OCI-LY1 (cell line): ENCODE measurements around the gene C16orf89.

Experiments
- H2AFZ ChIP-seq: fragments of 200-600 bp; sonication (generic), shearing (Covaris generic); 2 replicates; pipeline ENCODE4 v1.6.0; 2014; ENCODE audit warnings: antibody characterized with exemption, mild to moderate bottlenecking, low read length
- H3F3A ChIP-seq: fragments of 200-600 bp; sonication (generic), shearing (Covaris generic); 2 replicates; pipeline ENCODE4 v1.6.0; 2014; ENCODE audit warnings: mild to moderate bottlenecking, antibody characterized with exemption, low read length, moderate library complexity; ENCODE audit not compliant: insufficient read depth
- H3K27ac ChIP-seq: fragments of 200-600 bp; sonication (generic); 2 replicates; pipeline ENCODE4 v1.5.1; 2014; ENCODE audit warnings: low read length, mixed run types, mild to moderate bottlenecking, low read depth; ENCODE audit not compliant: poor library complexity, severe bottlenecking
- H3K27me3 ChIP-seq: fragments of 200-600 bp; sonication (generic); 2 replicates; pipeline ENCODE4 v1.6.0; 2014; ENCODE audit warnings: antibody characterized with exemption, mild to moderate bottlenecking, low read length, moderate library complexity; ENCODE audit not compliant: insufficient read depth
- H3K36me3 ChIP-seq: fragments of 200-600 bp; sonication (generic); 2 replicates; pipeline ENCODE4 v1.6.1; 2014; ENCODE audit warnings: mild to moderate bottlenecking, antibody characterized with exemption, low read length, moderate library complexity, mixed read lengths; ENCODE audit not compliant: insufficient read depth
- H3K4me1 ChIP-seq: fragments of 200-600 bp; sonication (generic); 2 replicates; pipeline ENCODE4 v1.5.1; 2014; ENCODE audit warnings: mild to moderate bottlenecking, low read length, moderate library complexity; ENCODE audit not compliant: insufficient read depth, severe bottlenecking
- H3K4me2 ChIP-seq: fragments of 200-600 bp; sonication (generic), shearing (Covaris generic); 2 replicates; pipeline ENCODE4 v1.6.1; 2014; ENCODE audit warnings: low read length
- H3K4me3 ChIP-seq: fragments of 200-600 bp; sonication (generic); 2 replicates; pipeline ENCODE4 v1.5.1; 2014; ENCODE audit warnings: low read length, low read depth, mild to moderate bottlenecking, mixed read lengths; ENCODE audit not compliant: poor library complexity, severe bottlenecking
- H3K79me2 ChIP-seq: fragments of 200-600 bp; shearing (Covaris generic); 2 replicates; pipeline ENCODE4 v1.6.1; 2016; ENCODE audit warnings: mixed run types, low read length, mixed read lengths; ENCODE audit not compliant: insufficient read depth
- H3K9ac ChIP-seq: fragments of 200-600 bp; sonication (generic), shearing (Covaris generic); 2 replicates; pipeline ENCODE4 v1.6.1; 2014; ENCODE audit warnings: mild to moderate bottlenecking, low read length, mixed read lengths
- H3K9me2 ChIP-seq: fragments of 200-600 bp; sonication (generic), shearing (Covaris generic); 2 replicates; pipeline ENCODE4 v1.6.1; 2014; ENCODE audit warnings: low read depth, mild to moderate bottlenecking, low read length, mixed read lengths
- H3K9me3 ChIP-seq: fragments of 200-600 bp; shearing (Covaris generic); 2 replicates; pipeline ENCODE4 v1.6.1; 2014; ENCODE audit warnings: low read length, mixed read lengths
- H4K20me1 ChIP-seq: fragments of 200-600 bp; sonication (generic), shearing (Covaris generic); 2 replicates; pipeline ENCODE4 v1.6.0; 2016; ENCODE audit warnings: mild to moderate bottlenecking, low read length; ENCODE audit not compliant: insufficient read depth
- CTCF ChIP-seq: fragments of 200-600 bp; sonication (generic), shearing (Covaris generic); IDR thresholded peaks from 2 replicates; pipeline ENCODE4 v1.5.1; 2017; ENCODE audit warnings: mild to moderate bottlenecking, antibody characterized with exemption, low read length, moderate library complexity, mixed read lengths
- EZH2 ChIP-seq: fragments of 200-600 bp; sonication (generic), shearing (Covaris generic); IDR thresholded peaks from 2 replicates; pipeline ENCODE4 v1.8.0; 2017; ENCODE audit warnings: borderline replicate concordance, mixed run types, mild to moderate bottlenecking, antibody characterized with exemption, low read length, moderate library complexity, mixed read lengths

Gene C16orf89

GRCh38 chr16:5040451-5040850 lies 25.3 kb downstream of the C16orf89 start:
- Histone ChIP-seq H3K4me2 (no peak overlapping the region), H3K9me3 (no peaks in the 10 kb centered on the region), H3K9me2 (no peaks in the 10 kb centered on the region), H4K20me1 (no peaks in the 10 kb centered on the region), H3K4me1 (peaks cover 9% of the 10 kb centered on the region), H3F3A (no peaks in the 10 kb centered on the region), H3K36me3 (no peaks in the 10 kb centered on the region), H3K9ac (no peak overlapping the region), H3K4me3 (no peak overlapping the region), H3K27ac (no peak overlapping the region), H3K79me2 (no peaks in the 10 kb centered on the region), H2AFZ (no peak overlapping the region), H3K27me3 (no peaks in the 10 kb centered on the region; the same call in 1 of the 2 replicates)
- TF ChIP-seq EZH2, result no peak
- TF ChIP-seq CTCF, result no peak

GRCh38 chr16:5036228-5037156 lies 29.3 kb downstream of the C16orf89 start:
- Histone ChIP-seq H3K4me3 (no peak overlapping the region), H3K9me2 (no peaks in the 10 kb centered on the region), H2AFZ (no peak overlapping the region), H3K36me3 (no peaks in the 10 kb centered on the region), H3K27me3 (no peaks in the 10 kb centered on the region), H3K4me2 (peak overlapping the region; percentile 15; the same call in 1 of the 2 replicates), H3K4me1 (peaks cover 26% of the 10 kb centered on the region), H3K9me3 (no peaks in the 10 kb centered on the region), H3F3A (no peaks in the 10 kb centered on the region), H4K20me1 (no peaks in the 10 kb centered on the region), H3K79me2 (no peaks in the 10 kb centered on the region), H3K9ac (no peak overlapping the region), H3K27ac (no peak overlapping the region)
- TF ChIP-seq EZH2 (no peak), CTCF (no peak)

GRCh38 chr16:5035909-5036227 lies 29.9 kb downstream of the C16orf89 start:
- H3K9ac ChIP-seq, result no peak overlapping the region
- peaks cover 26% of the 10 kb centered on the region for H3K4me1 ChIP-seq
- H3K9me3 ChIP-seq, result no peaks in the 10 kb centered on the region
- H4K20me1 ChIP-seq, result no peaks in the 10 kb centered on the region
- no peak for TF ChIP-seq EZH2
- no peak for TF ChIP-seq CTCF
- H3K27ac ChIP-seq, result no peak overlapping the region
- H3K79me2 ChIP-seq, result no peaks in the 10 kb centered on the region
- no peak overlapping the region for H2AFZ ChIP-seq
- no peak overlapping the region for H3K4me3 ChIP-seq
- H3K9me2 ChIP-seq, result no peaks in the 10 kb centered on the region
- H3K36me3 ChIP-seq, result no peaks in the 10 kb centered on the region
- H3K4me2 ChIP-seq, result no peak overlapping the region
- no peaks in the 10 kb centered on the region for H3K27me3 ChIP-seq
- no peaks in the 10 kb centered on the region for H3F3A ChIP-seq
